ENCODE results near the gene ACVR2A.

The ACVR2A gene

GRCh38 chr2:147873859-147874483 is 29.1 kb downstream of the ACVR2A start:
- no peak overlapping the region for H3K27ac ChIP-seq
- H3K4me3 ChIP-seq (IDR thresholded peaks at IDR 0.05; ENCODE audit: insufficient read depth, low read depth, low read length), result no peak overlapping the region
- no peaks in the 10 kb centered on the region for H3K36me3 ChIP-seq (ENCODE audit: insufficient read depth)
- no peaks in the 10 kb centered on the region for H4K20me1 ChIP-seq (ENCODE audit: insufficient read depth)
- H3K79me2 ChIP-seq (ENCODE audit: insufficient read depth, low read depth), result no peaks in the 10 kb centered on the region
- H2AFZ ChIP-seq (ENCODE audit: low read depth), result no peak overlapping the region
- H3K9ac ChIP-seq, result no peak overlapping the region
- no peaks in the 10 kb centered on the region for H3K4me1 ChIP-seq (ENCODE audit: low read depth, poor library complexity, severe bottlenecking)
- H3K27me3 ChIP-seq (ENCODE audit: insufficient read depth, low read depth), result no peaks in the 10 kb centered on the region
- H3K4me2 ChIP-seq, result no peak overlapping the region
- TF ChIP-seq, protein P1, sequence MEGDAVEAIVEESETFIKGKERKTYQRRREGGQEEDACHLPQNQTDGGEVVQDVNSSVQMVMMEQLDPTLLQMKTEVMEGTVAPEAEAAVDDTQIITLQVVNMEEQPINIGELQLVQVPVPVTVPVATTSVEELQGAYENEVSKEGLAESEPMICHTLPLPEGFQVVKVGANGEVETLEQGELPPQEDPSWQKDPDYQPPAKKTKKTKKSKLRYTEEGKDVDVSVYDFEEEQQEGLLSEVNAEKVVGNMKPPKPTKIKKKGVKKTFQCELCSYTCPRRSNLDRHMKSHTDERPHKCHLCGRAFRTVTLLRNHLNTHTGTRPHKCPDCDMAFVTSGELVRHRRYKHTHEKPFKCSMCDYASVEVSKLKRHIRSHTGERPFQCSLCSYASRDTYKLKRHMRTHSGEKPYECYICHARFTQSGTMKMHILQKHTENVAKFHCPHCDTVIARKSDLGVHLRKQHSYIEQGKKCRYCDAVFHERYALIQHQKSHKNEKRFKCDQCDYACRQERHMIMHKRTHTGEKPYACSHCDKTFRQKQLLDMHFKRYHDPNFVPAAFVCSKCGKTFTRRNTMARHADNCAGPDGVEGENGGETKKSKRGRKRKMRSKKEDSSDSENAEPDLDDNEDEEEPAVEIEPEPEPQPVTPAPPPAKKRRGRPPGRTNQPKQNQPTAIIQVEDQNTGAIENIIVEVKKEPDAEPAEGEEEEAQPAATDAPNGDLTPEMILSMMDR (conservative IDR thresholded peaks at IDR 0.05; ENCODE audit: low read depth, low read length), result no peak

GRCh38 chr2:147879846-147880245 is 35.0 kb downstream of the ACVR2A start:
- H3K27ac ChIP-seq, result no peak overlapping the region
- no peaks in the 10 kb centered on the region for H3K79me2 ChIP-seq (ENCODE audit: insufficient read depth, low read depth)
- TF ChIP-seq, protein P1 (conservative IDR thresholded peaks at IDR 0.05; ENCODE audit: low read depth, low read length), result no peak
- no peak overlapping the region for H3K4me2 ChIP-seq
- H3K27me3 ChIP-seq (ENCODE audit: insufficient read depth, low read depth), result no peaks in the 10 kb centered on the region
- H3K4me3 ChIP-seq (IDR thresholded peaks at IDR 0.05; ENCODE audit: insufficient read depth, low read depth, low read length), result no peak overlapping the region
- no peak overlapping the region for H3K9ac ChIP-seq
- no peaks in the 10 kb centered on the region for H3K4me1 ChIP-seq (ENCODE audit: low read depth, poor library complexity, severe bottlenecking)
- no peaks in the 10 kb centered on the region for H4K20me1 ChIP-seq (ENCODE audit: insufficient read depth)
- H2AFZ ChIP-seq (ENCODE audit: low read depth), result no peak overlapping the region
- H3K36me3 ChIP-seq (ENCODE audit: insufficient read depth), result no peaks in the 10 kb centered on the region

- H4K20me1 ChIP-seq (ENCODE audit: insufficient read depth), result no peaks in the 10 kb centered on the region
These were observed 37.8 kb downstream of the ACVR2A start for GRCh38 chr2:147882631-147883030.

DNA sequence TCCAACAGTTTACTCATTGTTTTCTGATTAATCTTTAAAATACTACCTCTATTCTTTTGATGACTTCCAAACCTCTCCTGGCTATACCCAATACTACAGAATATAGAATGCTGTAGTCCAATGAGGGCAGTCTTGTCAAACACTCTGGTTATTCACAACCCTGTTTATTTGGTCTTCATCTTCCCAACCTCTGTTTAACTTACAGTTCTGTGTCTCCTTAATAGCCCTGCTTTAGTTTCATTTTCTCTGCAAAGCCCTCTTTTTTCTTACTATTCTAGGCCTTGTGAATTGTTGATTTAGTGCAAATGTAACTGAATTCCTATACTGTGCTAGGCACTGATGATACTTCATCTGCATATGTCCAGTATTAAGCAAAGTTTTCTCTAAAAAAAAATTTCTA is 40.0 kb downstream of the ACVR2A start:
- peaks cover 19% of the 10 kb centered on the region for H3K4me1 ChIP-seq (ENCODE audit: low read depth, poor library complexity, severe bottlenecking)
- H3K4me3 ChIP-seq (IDR thresholded peaks at IDR 0.05; ENCODE audit: insufficient read depth, low read depth, low read length), result no peak overlapping the region
- H3K4me2 ChIP-seq, result no peak overlapping the region
- no peaks in the 10 kb centered on the region for H3K27me3 ChIP-seq (ENCODE audit: insufficient read depth, low read depth)
- H3K9ac ChIP-seq, result no peak overlapping the region
- no peaks in the 10 kb centered on the region for H3K79me2 ChIP-seq (ENCODE audit: insufficient read depth, low read depth)
- no peak overlapping the region for H2AFZ ChIP-seq (ENCODE audit: low read depth)
- H4K20me1 ChIP-seq (ENCODE audit: insufficient read depth), result no peaks in the 10 kb centered on the region
- TF ChIP-seq, protein P1 (conservative IDR thresholded peaks at IDR 0.05; ENCODE audit: low read depth, low read length), result no peak
- H3K27ac ChIP-seq, result no peak overlapping the region
- no peaks in the 10 kb centered on the region for H3K36me3 ChIP-seq (ENCODE audit: insufficient read depth)

More at GRCh38 chr2:147882631-147883030, 37.8 kb downstream of the ACVR2A start:
- H3K36me3 ChIP-seq (ENCODE audit: insufficient read depth), result no peaks in the 10 kb centered on the region
- no peak overlapping the region for H3K27ac ChIP-seq
- no peaks in the 10 kb centered on the region for H3K27me3 ChIP-seq (ENCODE audit: insufficient read depth, low read depth)
- no peaks in the 10 kb centered on the region for H3K79me2 ChIP-seq (ENCODE audit: insufficient read depth, low read depth)
- H3K9ac ChIP-seq, result no peak overlapping the region
- TF ChIP-seq, protein P1 (conservative IDR thresholded peaks at IDR 0.05; ENCODE audit: low read depth, low read length), result no peak
- H3K4me2 ChIP-seq, result no peak overlapping the region
- no peak overlapping the region for H3K4me3 ChIP-seq (IDR thresholded peaks at IDR 0.05; ENCODE audit: insufficient read depth, low read depth, low read length)
- no peak overlapping the region for H2AFZ ChIP-seq (ENCODE audit: low read depth)
- H3K4me1 ChIP-seq (ENCODE audit: low read depth, poor library complexity, severe bottlenecking), result peaks cover 4% of the 10 kb centered on the region
